HG03103 (cell line): ENCODE results near the gene RNASEH1.
A peak's percentile ranks its signal among the peaks of the same experiment; 100 is the strongest.
"Not testable (repeated sequence)": the region's sequence is repeated elsewhere in the genome, so short reads cannot be mapped to it uniquely, and the experiment has no call there.

ENCODE experiments used
- ATAC-seq: cut with Tn5 transposase; IDR thresholded peaks from one replicate; pipeline ENCODE4 v1.9.1; 2021; ENCODE audit warnings: low read depth; ENCODE audit not compliant: unreplicated experiment

The RNASEH1 gene

GRCh38 chr2:3594493-3595281 lies 36.6 kb upstream of the RNASEH1 start, which contains the start of gene COLEC11:
Gene COLEC11 (plus strand): TSS chr2:3595112. CDS start chr2:3604341, 9,229 bp downstream.
- ATAC-seq: no peak

DNA sequence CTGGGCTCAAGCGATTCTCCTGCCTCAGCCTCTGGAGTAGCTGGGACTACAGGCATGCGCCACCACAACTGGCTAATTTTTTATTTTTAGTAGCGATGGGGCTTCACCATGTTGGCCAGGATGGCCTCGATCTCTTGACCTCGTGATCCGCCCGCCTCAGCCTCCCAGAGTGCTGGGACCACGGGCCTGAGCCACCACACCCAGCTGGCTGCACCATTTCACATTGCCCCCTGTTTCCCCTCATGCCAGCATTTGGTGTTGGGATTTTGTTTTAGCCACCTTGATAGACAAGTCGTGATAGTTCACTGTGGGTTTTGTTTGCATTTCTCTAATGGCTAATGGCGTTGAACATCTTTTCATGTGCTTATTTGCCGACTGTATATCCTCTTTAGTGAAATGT lies 31.0 kb upstream of the RNASEH1 start:
- no peak for ATAC-seq

- ATAC-seq: no peak
Observed at GRCh38 chr2:3588084-3588483, 30.0 kb upstream of the RNASEH1 start.

DNA sequence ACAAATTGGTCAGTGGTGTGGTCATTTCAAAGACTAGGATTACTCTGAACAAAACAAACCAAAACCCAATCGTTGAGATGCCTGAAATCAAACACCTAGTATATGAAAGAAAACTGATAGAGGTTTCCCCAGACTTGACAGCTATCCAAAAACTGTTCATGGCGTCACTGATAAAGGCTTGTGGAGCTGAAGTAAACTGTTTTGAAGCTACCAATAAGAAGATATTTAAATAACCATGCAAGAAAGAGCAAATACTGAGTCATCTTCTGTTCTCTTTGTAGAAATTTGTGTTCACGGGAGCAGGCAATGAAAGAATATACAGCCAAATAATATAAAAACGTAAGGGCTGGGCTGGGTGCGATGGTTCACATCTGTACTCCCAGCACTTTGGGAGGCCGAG lies 29.3 kb upstream of the RNASEH1 start:
- ATAC-seq: no peak

DNA sequence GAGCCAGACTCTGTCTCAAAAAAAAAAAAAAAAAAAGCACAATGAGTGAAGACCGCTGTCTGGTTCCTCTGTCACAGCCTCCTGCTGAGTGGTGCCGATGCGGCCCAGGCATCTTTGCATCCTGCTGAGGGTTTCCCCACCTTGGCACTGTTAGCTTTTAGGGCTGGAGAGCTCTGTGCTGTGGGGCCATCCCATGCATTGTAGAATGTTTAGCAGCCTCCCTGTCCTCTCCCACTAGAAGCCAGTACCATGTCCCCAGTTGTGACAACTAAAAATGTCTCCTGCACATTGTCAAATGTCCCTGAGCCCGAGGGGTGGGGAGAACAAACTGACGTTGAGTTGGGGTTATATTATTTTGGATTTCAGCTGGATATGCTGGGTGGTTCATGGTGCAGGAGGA lies 28.9 kb upstream of the RNASEH1 start:
- ATAC-seq: no peak

GRCh38 chr2:3586220-3586619 lies 28.1 kb upstream of the RNASEH1 start:
- no peak for ATAC-seq

DNA sequence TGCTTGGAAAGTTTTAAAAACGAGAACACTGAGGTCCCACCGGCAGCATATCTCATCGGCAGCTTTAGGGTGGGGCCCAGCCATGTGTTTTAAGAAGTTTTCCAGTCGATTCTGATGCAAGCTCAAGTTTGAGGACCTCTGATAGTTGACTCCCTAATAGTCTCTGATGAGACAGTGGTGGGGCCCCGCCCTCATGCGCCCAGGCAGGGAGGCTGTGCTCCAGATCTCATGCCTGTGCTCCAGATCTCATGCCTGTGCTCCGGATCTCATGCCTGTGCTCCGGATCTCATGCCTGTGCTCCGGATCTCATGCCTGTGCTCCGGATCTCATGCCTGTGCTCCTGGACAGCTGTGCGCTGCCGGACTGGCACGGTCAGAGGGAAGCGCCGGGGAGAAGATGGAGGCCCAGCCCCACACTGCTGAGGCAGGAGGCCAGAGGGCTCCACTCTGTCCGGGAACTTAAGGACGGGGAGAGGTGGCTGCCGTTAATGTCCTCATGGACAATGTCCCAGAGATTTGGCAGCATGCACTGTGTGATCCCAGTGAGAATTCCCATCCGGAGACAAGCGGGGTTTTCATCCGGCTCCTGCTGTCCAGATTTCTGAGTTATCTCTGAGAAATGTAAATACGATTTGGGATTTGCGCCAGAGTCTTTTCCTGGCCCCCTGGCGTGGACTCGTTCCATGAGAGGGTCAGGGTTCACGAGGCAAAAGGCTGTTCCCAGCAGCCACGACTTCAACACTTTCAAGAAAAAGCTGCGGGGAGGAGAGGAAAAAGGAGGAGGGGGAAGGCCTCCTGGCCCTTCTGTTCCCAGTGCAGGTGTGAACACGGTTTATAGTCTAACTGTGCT lies 27.4 kb upstream of the RNASEH1 start:
- ATAC-seq: no peak

GRCh38 chr2:3584608-3585260 lies 26.6 kb upstream of the RNASEH1 start:
- ATAC-seq: no peak

GRCh38 chr2:3584076-3584475 lies 25.9 kb upstream of the RNASEH1 start:
- no peak for ATAC-seq

DNA sequence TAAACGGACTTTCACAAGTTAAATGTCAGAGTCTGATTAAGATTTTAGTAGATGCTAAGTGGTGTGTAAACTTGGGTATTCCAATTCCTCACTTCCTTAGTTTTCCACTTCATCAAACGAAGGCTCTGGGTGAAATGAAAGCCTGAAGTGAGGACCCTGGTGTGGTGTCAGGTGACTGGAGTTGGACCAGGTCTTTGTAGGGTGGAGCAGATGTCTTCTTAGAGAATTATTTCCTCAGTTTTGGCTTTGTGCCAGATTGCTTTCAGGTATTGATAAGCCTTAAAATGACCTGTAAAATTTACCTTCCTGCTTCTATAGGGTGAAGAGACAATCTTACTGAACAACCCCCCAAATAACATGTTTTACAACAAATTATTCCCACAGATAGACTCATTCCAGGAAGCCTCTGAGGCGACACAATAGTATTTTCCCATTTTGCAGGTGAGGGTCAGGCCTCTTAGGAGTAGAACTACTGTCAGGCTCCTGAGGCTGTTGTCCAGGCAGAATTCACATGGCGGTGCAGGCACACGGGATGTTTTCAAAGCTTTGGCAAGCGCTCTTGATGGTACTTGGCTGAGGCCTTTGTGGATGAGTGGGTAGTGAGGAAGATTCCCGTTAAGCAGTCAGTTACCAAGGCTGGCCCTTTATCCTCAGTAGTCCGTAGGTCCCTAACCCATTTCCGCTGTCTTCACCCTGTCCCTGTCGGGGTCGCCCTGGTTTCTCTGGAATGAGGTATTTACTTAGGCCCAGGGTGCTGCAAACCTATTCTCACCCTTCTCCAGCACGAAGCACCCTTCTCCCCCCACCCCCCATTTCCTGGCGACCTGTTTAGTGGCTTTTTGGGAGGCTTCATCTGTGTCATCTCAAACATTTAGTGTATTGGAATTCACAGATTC lies 23.5 kb upstream of the RNASEH1 start:
- no peak for ATAC-seq

- ATAC-seq: no peak
Observed at GRCh38 chr2:3580449-3580848, 22.3 kb upstream of the RNASEH1 start.

DNA sequence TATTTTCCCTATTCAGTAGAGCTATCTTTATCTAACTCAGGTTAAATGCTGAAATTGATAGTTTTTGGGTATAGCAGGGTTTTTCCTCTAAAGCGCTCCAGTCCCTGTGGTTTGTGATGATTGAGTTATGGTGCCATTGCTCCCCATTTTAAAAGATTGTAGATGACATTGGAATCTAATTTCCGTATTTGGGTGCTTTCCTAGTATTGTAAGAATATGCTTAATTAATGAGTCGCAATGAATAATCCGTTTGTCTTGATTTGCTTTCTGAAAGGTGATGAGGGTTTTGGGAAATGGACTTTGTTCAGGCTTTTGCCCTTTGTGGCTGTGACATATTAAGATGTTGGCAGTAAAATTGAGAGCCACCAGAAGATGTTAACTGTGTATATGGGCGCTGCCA lies 20.9 kb upstream of the RNASEH1 start:
- ATAC-seq: no peak

- not testable (repeated sequence) for ATAC-seq
Observed at GRCh38 chr2:3576263-3576630, 18.1 kb upstream of the RNASEH1 start.

DNA sequence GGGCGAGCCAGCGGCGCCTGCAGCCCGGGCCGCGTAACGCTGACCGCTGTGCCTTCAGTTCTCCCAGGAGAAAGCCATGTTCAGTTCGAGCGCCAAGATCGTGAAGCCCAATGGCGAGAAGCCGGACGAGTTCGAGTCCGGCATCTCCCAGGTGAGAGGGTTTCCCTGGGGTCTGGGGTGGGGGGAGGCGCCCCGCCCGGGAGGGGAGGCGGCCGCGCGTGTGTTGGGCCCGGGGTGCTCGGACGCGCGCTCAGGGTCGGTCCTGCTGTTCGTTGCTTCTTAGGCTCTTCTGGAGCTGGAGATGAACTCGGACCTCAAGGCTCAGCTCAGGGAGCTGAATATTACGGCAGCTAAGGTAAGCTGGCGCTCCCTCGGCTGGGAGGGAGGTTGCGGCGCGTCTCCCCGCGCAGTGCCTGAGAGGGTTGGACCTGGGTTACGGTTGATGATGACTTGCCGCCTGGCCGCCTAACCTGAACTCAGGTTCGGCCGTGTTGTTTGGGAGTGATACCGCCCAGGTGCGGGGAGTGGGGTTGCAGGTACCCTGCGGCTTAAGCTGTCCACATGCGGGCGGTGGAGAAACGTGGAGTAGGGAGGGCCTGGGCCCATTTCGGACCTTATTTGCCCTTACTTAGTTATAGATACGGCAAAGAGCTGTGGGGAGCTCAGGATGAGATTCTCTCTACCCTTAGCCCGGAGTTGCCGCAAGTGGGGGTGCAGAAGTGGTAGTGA lies 17.6 kb upstream of the RNASEH1 start:
- ATAC-seq: peak; percentile 13

- ATAC-seq: no peak
Observed at GRCh38 chr2:3574155-3574554, 16.0 kb upstream of the RNASEH1 start.

GRCh38 chr2:3572620-3573019 lies 14.5 kb upstream of the RNASEH1 start:
- no peak for ATAC-seq

DNA sequence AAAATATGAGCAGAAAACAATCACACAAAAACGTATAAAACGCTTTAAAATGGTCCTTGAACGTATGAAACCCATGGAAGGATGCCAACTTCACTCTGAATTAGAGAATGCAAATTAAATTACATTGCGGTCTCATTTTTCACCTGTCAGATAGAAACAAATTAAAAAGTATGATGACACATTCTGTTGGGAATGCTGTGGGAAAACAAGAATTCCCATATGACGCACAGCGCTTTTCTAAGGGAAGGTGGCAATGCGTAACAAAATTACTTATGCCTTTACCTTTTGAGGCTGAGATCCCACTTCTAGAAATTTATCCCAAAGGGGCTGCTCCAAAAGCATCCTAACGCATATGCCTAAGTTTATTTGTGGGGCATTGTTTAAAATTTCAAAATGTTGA lies 13.2 kb upstream of the RNASEH1 start:
- ATAC-seq: no peak

- ATAC-seq: not testable (repeated sequence)
Observed at GRCh38 chr2:3569656-3570055, 11.5 kb upstream of the RNASEH1 start.

DNA sequence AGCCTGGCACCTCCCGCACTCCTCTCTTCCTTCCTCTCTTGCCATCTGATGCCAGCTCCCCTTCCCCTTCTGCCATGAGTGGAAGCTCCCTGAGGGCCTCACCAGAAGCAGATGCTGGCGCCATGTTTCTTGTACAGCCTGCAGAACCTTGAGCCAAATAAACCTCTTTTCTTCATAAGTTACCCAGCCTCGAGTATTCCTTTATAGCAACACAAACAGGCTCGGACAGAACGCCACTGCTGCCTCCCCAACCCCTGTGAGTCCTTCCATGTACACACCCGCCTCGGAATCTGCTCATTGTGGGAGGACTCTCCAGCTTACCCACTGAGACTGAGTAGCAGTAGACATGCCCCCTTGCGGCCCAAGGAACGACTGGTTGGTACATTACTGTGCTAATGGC lies 8.7 kb upstream of the RNASEH1 start:
- ATAC-seq: no peak

DNA sequence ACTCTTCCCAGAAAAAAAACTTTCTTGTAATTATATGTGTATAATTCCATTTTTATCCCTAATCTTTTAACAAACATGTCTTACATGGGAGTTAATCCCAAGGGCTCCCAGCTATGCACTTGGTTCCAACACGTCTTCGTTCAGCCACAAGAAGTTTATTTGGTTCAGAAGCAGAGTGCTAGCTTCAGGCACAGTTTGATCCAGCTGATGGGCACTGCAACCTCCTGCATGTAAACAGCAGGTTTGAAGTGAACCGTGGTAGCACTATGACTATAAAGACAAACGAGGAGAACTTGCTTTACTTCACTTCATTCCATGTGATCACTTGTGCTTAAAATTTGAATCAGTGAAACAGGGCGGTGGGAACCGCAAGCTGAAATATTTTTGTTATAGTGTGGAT lies 7.0 kb upstream of the RNASEH1 start:
- ATAC-seq: no peak
